PC-9 (cell line): ENCODE results near the gene PET100. TPM values are rescaled to one million over a fixed set of nuclear protein-coding genes. Genes with fewer than 3 reads are reported as not detected.
A peak's percentile ranks its signal among the peaks of the same experiment; 100 is the strongest.

ENCODE experiments used
- BruUV-seq: library from RNA; stranded (reverse); fragments of 400-500 nt; replicated peaks from 2 replicates; lab custom pipeline; 2021; lab: Mats Ljungman, UMichigan
- CTCF ChIA-PET: fragments of 300-600 bp; sonication (Branson Sonifier 250); formaldehyde crosslinking; loops from one replicate; lab custom pipeline; 2022; ENCODE audit warnings: antibody characterized with exemption; lab: Charles Lee
- POLR2A ChIA-PET: fragments of 300-600 bp; sonication (Branson Sonifier 250); formaldehyde crosslinking; loops from one replicate; lab custom pipeline; 2022; ENCODE audit warnings: antibody characterized with exemption; ENCODE audit not compliant: unreplicated experiment; lab: Charles Lee
- DNase-seq, 2 experiments: peaks; one replicate each; pipeline versions ENCODE4 v3.0.0 to v3.0.0-alpha.2; 2015 to 2022; ENCODE audit warnings: mixed read lengths in 1 of 2
- H2AFZ ChIP-seq: fragments of 200-600 bp; sonication (generic); 2 replicates; pipeline ENCODE4 v1.8.1; 2017; ENCODE audit warnings: antibody characterized with exemption
- H3F3A ChIP-seq: fragments of 200-600 bp; sonication (generic); 2 replicates; pipeline ENCODE4 v1.8.1; 2017; ENCODE audit warnings: antibody characterized with exemption, mild to moderate bottlenecking, low read depth; ENCODE audit not compliant: insufficient read depth
- H3K27ac ChIP-seq: fragments of 200-600 bp; sonication (generic); 2 replicates; pipeline ENCODE4 v1.6.1; 2016; ENCODE audit warnings: mixed run types
- H3K27me3 ChIP-seq: fragments of 200-600 bp; sonication (generic); 2 replicates; pipeline ENCODE4 v1.6.1; 2016; ENCODE audit warnings: low read depth, mixed run types; ENCODE audit not compliant: insufficient read depth
- H3K36me3 ChIP-seq: fragments of 200-600 bp; sonication (generic); 2 replicates; pipeline ENCODE4 v1.6.1; 2016; ENCODE audit warnings: low read depth, mixed run types
- H3K4me1 ChIP-seq: fragments of 200-600 bp; sonication (generic); replicated peaks from 2 replicates; pipeline ENCODE4 v1.6.1; 2016; ENCODE audit warnings: mixed run types; ENCODE audit not compliant: insufficient read depth
- H3K4me2 ChIP-seq: fragments of 200-600 bp; sonication (generic); 2 replicates; pipeline ENCODE4 v1.6.1; 2017; ENCODE audit warnings: mixed run types
- H3K4me3 ChIP-seq: fragments of 200-600 bp; sonication (generic); 2 replicates; pipeline ENCODE4 v1.6.1; 2016; ENCODE audit warnings: mixed run types
- H3K79me2 ChIP-seq: fragments of 200-600 bp; sonication (generic); 2 replicates; pipeline ENCODE4 v1.6.1; 2017; ENCODE audit warnings: low read depth, mixed run types
- H3K9me2 ChIP-seq: fragments of 200-600 bp; sonication (generic); 2 replicates; pipeline ENCODE4 v1.8.1; 2017; ENCODE audit warnings: mild to moderate bottlenecking; ENCODE audit not compliant: insufficient read depth
- H3K9me3 ChIP-seq: fragments of 200-600 bp; sonication (generic); 2 replicates; pipeline ENCODE4 v1.8.1; 2016; ENCODE audit warnings: low read depth; ENCODE audit not compliant: insufficient read depth
- H4K20me1 ChIP-seq: fragments of 200-600 bp; sonication (generic); 2 replicates; pipeline ENCODE4 v1.8.1; 2017; ENCODE audit not compliant: insufficient read depth
- CTCF ChIP-seq: fragments of 200-600 bp; sonication (generic); conservative IDR thresholded peaks from 2 replicates; pipeline ENCODE4 v1.6.1; 2017; ENCODE audit warnings: mixed run types, antibody characterized with exemption, mild to moderate bottlenecking, moderate library complexity
- EZH2 ChIP-seq: fragments of 200-600 bp; sonication (generic); IDR thresholded peaks from 2 replicates; pipeline ENCODE4 v1.8.0; 2017; ENCODE audit warnings: antibody characterized with exemption, low read depth
- intact Hi-C: fragments of 100-400 bp; cut with micrococcal nuclease; formaldehyde crosslinking; loops from one replicate; pipeline ENCODE4 v1.10.0; 2022; ENCODE audit not compliant: unreplicated experiment
- total RNA-seq: library from RNA; stranded (reverse); gene quantifications from 2 replicates; pipeline ENCODE4 v1.2.3, GENCODE V29; 2021

PET100 gene
- total RNA-seq, 1 experiment from 2014 or later: 149 TPM

- intact Hi-C loops: no loop called here
- no peaks in the 10 kb centered on the region for H3K27me3 ChIP-seq
- peaks cover 38% of the 10 kb centered on the region for H3K79me2 ChIP-seq
- no peaks in the 10 kb centered on the region for H3K36me3 ChIP-seq
- H3K9me3 ChIP-seq: no peaks in the 10 kb centered on the region; the same call in 1 of the 2 replicates
- H3K4me3 ChIP-seq: peak overlapping the region; percentile 89; the same call in 1 of the 2 replicates
- CTCF ChIA-PET: no interaction called here
- H3K4me1 ChIP-seq: peaks cover 11% of the 10 kb centered on the region; the same call in 1 of the 2 replicates
- POLR2A ChIA-PET: no interaction called here
- TSS peak; percentile 25 for BruUV-seq
- H3K9me2 ChIP-seq: no peaks in the 10 kb centered on the region
- TF ChIP-seq EZH2: no peak
- no peak for TF ChIP-seq CTCF
- H4K20me1 ChIP-seq: peaks cover 13% of the 10 kb centered on the region
- no peak overlapping the region; the same call in 1 of the 2 replicates for H2AFZ ChIP-seq
- H3K4me2 ChIP-seq: peak overlapping the region; percentile 71
- H3F3A ChIP-seq: peaks cover 46% of the 10 kb centered on the region
- H3K27ac ChIP-seq: no peak overlapping the region
- no peak for DNase-seq
Observed at GRCh38 chr19:7636317-7636690, 6.7 kb downstream of the PET100 start.

GRCh38 chr19:7636691-7637373 is 7.2 kb downstream of the PET100 start, which contains the start of gene STXBP2:
Gene STXBP2 (plus strand): TSS chr19:7637110. CDS start chr19:7637150, 40 bp downstream.
- Histone ChIP-seq H3K9me3 (no peaks in the 10 kb centered on the region; the same call in 1 of the 2 replicates), H3K27me3 (no peaks in the 10 kb centered on the region), H3K9me2 (no peaks in the 10 kb centered on the region), H4K20me1 (peaks cover 13% of the 10 kb centered on the region), H3K27ac (peak within 1 kb of the TSS; percentile 37), H3K4me1 (peaks cover 11% of the 10 kb centered on the region; the same call in 1 of the 2 replicates), H3K4me2 (peak within 1 kb of the TSS; percentile 71), H3K79me2 (peaks cover 33% of the 10 kb centered on the region), H2AFZ (peak within 1 kb of the TSS; percentile 86), H3K4me3 (peak within 1 kb of the TSS; percentile 89), H3F3A (peaks cover 46% of the 10 kb centered on the region), H3K36me3 (no peaks in the 10 kb centered on the region)
- ChIA-PET POLR2A (no interaction called here), CTCF (interaction anchor here (1.1 kb wide), 1 partner anchor 163 kb away, joined by 3 read pairs; no protein-coding TSS in a partner anchor)
- no TSS peak for BruUV-seq
- DNase-seq: peak; percentile 69 to 89
- intact Hi-C loops: no loop called here
- TF ChIP-seq CTCF (no peak), EZH2 (no peak)

DNA sequence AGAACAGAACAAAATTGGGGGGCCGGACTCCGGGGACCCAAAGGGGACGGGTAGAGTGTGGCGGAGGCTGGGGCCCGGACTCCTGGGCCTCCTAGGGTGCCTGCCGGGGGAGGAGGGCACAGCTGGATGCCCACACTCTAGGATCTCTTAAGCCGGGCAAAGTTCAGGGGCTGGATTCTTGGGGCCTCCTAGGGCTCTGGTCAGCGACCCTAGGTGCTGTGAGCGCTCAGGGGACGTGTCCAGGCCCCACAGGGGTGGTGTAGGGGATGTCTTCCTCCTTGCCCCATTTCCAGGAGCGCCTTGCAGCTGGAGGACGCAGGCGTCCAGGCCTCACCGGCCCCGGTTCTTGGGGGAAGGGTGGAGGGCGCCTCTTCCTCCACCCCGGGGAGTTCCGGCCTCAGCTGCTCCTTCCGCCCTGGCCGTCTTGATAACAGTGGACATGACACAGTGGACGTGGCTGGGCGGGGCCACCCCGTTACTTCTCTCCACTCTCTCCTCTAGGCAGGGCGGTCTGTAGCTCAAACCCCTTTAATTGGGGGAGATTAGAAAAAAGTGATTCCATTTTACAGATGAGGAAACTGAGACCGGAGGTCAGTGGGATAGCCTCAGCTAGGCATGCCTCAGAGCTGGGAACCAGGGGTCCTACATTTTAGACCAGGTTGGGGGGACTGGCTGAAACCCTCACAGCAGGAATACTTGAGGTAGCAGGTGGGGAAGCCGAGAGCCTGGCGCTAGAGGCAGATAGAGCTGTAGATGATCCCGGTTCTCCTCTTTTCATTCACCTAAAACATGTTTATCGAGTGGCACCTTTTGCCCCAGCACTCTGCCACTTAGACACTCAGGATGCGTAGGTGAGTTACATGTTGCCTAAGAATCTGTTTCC is 8.0 kb downstream of the PET100 start:
- peaks cover 11% of the 10 kb centered on the region; the same call in 1 of the 2 replicates for H3K4me1 ChIP-seq
- peak overlapping the region; percentile 89 for H3K4me3 ChIP-seq
- CTCF ChIA-PET: interaction anchor here (0.6 to 1.1 kb wide), 2 partner anchors 162 to 170 kb away, joined by 3 to 5 read pairs; no protein-coding TSS in a partner anchor
- H3K4me2 ChIP-seq: peak overlapping the region; percentile 71
- H2AFZ ChIP-seq: peak overlapping the region; percentile 86
- peak overlapping the region; percentile 37 for H3K27ac ChIP-seq
- TF ChIP-seq CTCF (no peak), EZH2 (no peak)
- TSS peak; percentile 25 for BruUV-seq
- no peaks in the 10 kb centered on the region for H3K9me2 ChIP-seq
- H4K20me1 ChIP-seq: peaks cover 13% of the 10 kb centered on the region
- POLR2A ChIA-PET: interaction anchor here (0.7 kb wide), 1 partner anchor 283 kb away, joined by 3 read pairs; no protein-coding TSS in a partner anchor
- no peaks in the 10 kb centered on the region; the same call in 1 of the 2 replicates for H3K9me3 ChIP-seq
- no peaks in the 10 kb centered on the region for H3K27me3 ChIP-seq
- H3K36me3 ChIP-seq: no peaks in the 10 kb centered on the region
- H3F3A ChIP-seq: peaks cover 46% of the 10 kb centered on the region
- H3K79me2 ChIP-seq: peaks cover 30% of the 10 kb centered on the region
- intact Hi-C loops: no loop called here
- peak in 1 of 2 experiments; percentile 41 for DNase-seq
